GM23338 (cell line): Measurements from ENCODE around the gene GPR183. TPM values are rescaled to one million over a fixed set of nuclear protein-coding genes. Genes with fewer than 3 reads are reported as not detected.

Experiments
- ATAC-seq: fragments of 200-7000 bp; cut with Tn5 transposase; 3 replicates; pipeline ENCODE4 v1.9.1; 2020
- DNase-seq: peaks from one replicate; pipeline ENCODE4 v3.0.0-alpha.2; 2015; ENCODE audit warnings: low spot score
- H2AFZ ChIP-seq: fragments of 200-600 bp; sonication (generic); 2 replicates; pipeline ENCODE4 v1.8.0; 2016; ENCODE audit warnings: antibody characterized with exemption, mild to moderate bottlenecking, moderate library complexity
- H3F3A ChIP-seq: fragments of 200-600 bp; sonication (generic); replicated peaks from 2 replicates; pipeline ENCODE4 v1.8.0; 2017; ENCODE audit warnings: antibody characterized with exemption, mixed run types, low read depth
- H3K27ac ChIP-seq: fragments of 200-600 bp; sonication (generic); 2 replicates; pipeline ENCODE4 v1.6.1; 2016; ENCODE audit warnings: low read depth
- H3K27me3 ChIP-seq: fragments of 200-600 bp; sonication (generic); 2 replicates; pipeline ENCODE4 v1.8.0; 2016; ENCODE audit warnings: mild to moderate bottlenecking, mixed run types, moderate library complexity; ENCODE audit not compliant: insufficient read depth
- H3K36me3 ChIP-seq: fragments of 200-600 bp; sonication (generic); 2 replicates; pipeline ENCODE4 v1.8.0; 2016; ENCODE audit warnings: mild to moderate bottlenecking; ENCODE audit not compliant: insufficient read depth
- H3K4me1 ChIP-seq: fragments of 200-600 bp; sonication (generic); 2 replicates; pipeline ENCODE4 v1.8.0; 2016; ENCODE audit warnings: mild to moderate bottlenecking, moderate library complexity; ENCODE audit not compliant: insufficient read depth
- H3K4me2 ChIP-seq: fragments of 200-600 bp; sonication (generic); 2 replicates; pipeline ENCODE4 v1.7.1; 2017; ENCODE audit warnings: mixed run types
- H3K4me3 ChIP-seq: fragments of 200-600 bp; sonication (generic); 2 replicates; pipeline ENCODE4 v1.6.1; 2016; ENCODE audit warnings: mixed run types
- H3K79me2 ChIP-seq: fragments of 200-600 bp; sonication (generic); replicated peaks from 2 replicates; pipeline ENCODE4 v1.8.0; 2017; ENCODE audit warnings: mild to moderate bottlenecking; ENCODE audit not compliant: insufficient read depth
- H3K9me2 ChIP-seq: fragments of 200-600 bp; sonication (generic); 2 replicates; pipeline ENCODE4 v1.8.0; 2017; ENCODE audit not compliant: insufficient read depth
- H4K20me1 ChIP-seq: fragments of 200-600 bp; sonication (generic); replicated peaks from 2 replicates; pipeline ENCODE4 v1.8.0; 2017; ENCODE audit warnings: mild to moderate bottlenecking; ENCODE audit not compliant: insufficient read depth
- H3K27ac Mint-ChIP-seq: 2 replicates; pipeline ENCODE4 v1.8.0; 2020; ENCODE audit warnings: inconsistent platforms, mild to moderate bottlenecking, moderate library complexity, mixed read lengths
- H3K27me3 Mint-ChIP-seq: 3 replicates; pipeline ENCODE4 v1.8.0; 2022; ENCODE audit warnings: low read depth, mild to moderate bottlenecking, moderate library complexity, mixed read lengths, inconsistent platforms; ENCODE audit not compliant: insufficient read depth, poor library complexity
- H3K36me3 Mint-ChIP-seq: 3 replicates; pipeline ENCODE4 v1.8.0; 2021; ENCODE audit warnings: low read depth, mild to moderate bottlenecking, inconsistent platforms, moderate library complexity, mixed read lengths
- H3K4me1 Mint-ChIP-seq: 3 replicates; pipeline ENCODE4 v1.8.0; 2020; ENCODE audit warnings: mild to moderate bottlenecking, inconsistent platforms, mixed read lengths
- H3K4me3 Mint-ChIP-seq: 3 replicates; pipeline ENCODE4 v1.8.0; 2021; ENCODE audit warnings: moderate library complexity, mild to moderate bottlenecking, inconsistent platforms, mixed read lengths
- H3K9me3 Mint-ChIP-seq: 3 replicates; pipeline ENCODE4 v1.8.0; 2020; ENCODE audit warnings: moderate library complexity, mild to moderate bottlenecking, inconsistent platforms, mixed read lengths
- CREB1 ChIP-seq: fragments of 250-450 bp; sonication (Bioruptor Pico); IDR thresholded peaks from 2 replicates; pipeline ENCODE4 v1.5.0; 2020; ENCODE audit warnings: low read depth, mild to moderate bottlenecking, moderate library complexity
- CTCF ChIP-seq, 2 experiments: fragments of 200-600 bp in 1 of 2; sonication (generic) in 1 of 2; conservative IDR thresholded peaks; 2 replicates each; pipeline versions ENCODE4 v1.5.1 to v1.6.1; 2016 to 2017; ENCODE audit warnings: antibody characterized with exemption in 2 of 2, low read depth in 2 of 2, mild to moderate bottlenecking in 2 of 2, moderate library complexity in 1 of 2
- EZH2 ChIP-seq: fragments of 200-600 bp; sonication (generic); IDR thresholded peaks from one replicate; pipeline ENCODE4 v1.8.0; 2017; ENCODE audit warnings: antibody characterized with exemption, mild to moderate bottlenecking, low read depth; ENCODE audit not compliant: unreplicated experiment
- EZH2phosphoT487 ChIP-seq: fragments of 200-600 bp; sonication (generic); IDR thresholded peaks from one replicate; pipeline ENCODE4 v1.8.1; 2018; ENCODE audit warnings: antibody characterized with exemption; ENCODE audit not compliant: unreplicated experiment
- NANOG ChIP-seq: IDR thresholded peaks from 2 replicates; pipeline ENCODE4 v1.6.1; 2016; ENCODE audit warnings: antibody characterized with exemption, borderline replicate concordance
- POLR2AphosphoS5 ChIP-seq: IDR thresholded peaks from 2 replicates; pipeline ENCODE4 v1.6.1; 2016; ENCODE audit warnings: antibody characterized with exemption, low read depth
- ZNF114 ChIP-seq: fragments of 250-450 bp; sonication (Bioruptor Pico); IDR thresholded peaks from 2 replicates; pipeline ENCODE4 v1.5.0; 2020; ENCODE audit warnings: mild to moderate bottlenecking, moderate library complexity
- ZNF331 ChIP-seq: fragments of 250-450 bp; sonication (Bioruptor Pico); IDR thresholded peaks from 2 replicates; pipeline ENCODE4 v1.5.0; 2020; ENCODE audit warnings: low read depth, mild to moderate bottlenecking, moderate library complexity
- polyA plus RNA-seq: library from polyadenylated mRNA; unstranded; fragments of >200 nt; fragmentation: Nextera tagmentation; extraction: Ambion mirVana; gene quantifications from 2 replicates; pipeline ENCODE4 v1.2.1, GENCODE V29; 2016
- total RNA-seq: library from RNA; depleted of rRNA; stranded (reverse); fragments of >200 nt; shearing (Covaris generic); gene quantifications from 2 replicates; pipeline ENCODE4 v1.2.3, GENCODE V29; 2014
- TF ChIP-seq, protein P1 (sequence below): fragments of 250-450 bp; sonication (Bioruptor Pico); IDR thresholded peaks from 2 replicates; pipeline ENCODE4 v1.5.0; 2020; ENCODE audit warnings: mild to moderate bottlenecking, moderate library complexity

GPR183 gene
- total and polyA plus RNA-seq, 2 experiments from 2014 or later, result 0.78 TPM; not detected in 1

DNA sequence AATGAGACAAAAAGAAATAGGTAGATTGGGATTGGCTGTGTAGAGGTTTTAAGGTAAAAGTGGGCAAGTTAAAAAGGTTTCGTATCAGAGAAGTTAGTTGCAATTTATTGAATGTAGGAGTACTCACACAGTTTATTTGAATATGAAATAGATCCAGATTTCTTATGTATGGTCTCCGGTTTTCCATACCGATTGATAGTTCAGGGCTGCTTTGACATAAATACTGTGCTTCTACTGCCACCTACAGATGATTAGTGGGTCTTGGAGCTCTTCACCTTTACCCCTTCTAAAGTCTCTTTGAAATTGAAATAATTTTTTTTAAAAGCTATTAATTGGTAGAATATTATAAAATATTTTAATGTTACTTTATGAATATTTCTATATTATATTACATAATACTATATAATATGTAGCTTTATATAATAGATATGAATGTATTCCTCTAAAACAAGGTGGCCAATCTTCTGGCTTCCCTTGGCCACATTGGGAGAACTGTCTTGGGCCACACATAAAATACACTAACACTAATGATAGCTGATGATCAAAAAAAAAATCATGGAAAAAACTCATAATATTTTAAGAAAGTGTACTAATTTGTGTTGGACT lies 41.3 kb downstream of the GPR183 start:
- Histone ChIP-seq H3K27me3 (no peaks in the 10 kb centered on the region), H3K4me3 (no peak overlapping the region), H3F3A (peaks cover 7% of the 10 kb centered on the region; the same call in 1 of the 2 replicates), H3K79me2 (no peaks in the 10 kb centered on the region), H2AFZ (no peak overlapping the region), H3K27ac (no peak overlapping the region), H3K4me2 (no peak overlapping the region), H4K20me1 (no peaks in the 10 kb centered on the region), H3K9me2 (no peaks in the 10 kb centered on the region), H3K36me3 (no peaks in the 10 kb centered on the region), H3K4me1 (no peaks in the 10 kb centered on the region)
- DNase-seq, result peak; percentile 70
- no peak overlapping the region for H3K4me3 Mint-ChIP-seq
- no peak overlapping the region for H3K27ac Mint-ChIP-seq
- H3K36me3 Mint-ChIP-seq, result no peaks in the 10 kb centered on the region
- H3K4me1 Mint-ChIP-seq, result peaks cover 5% of the 10 kb centered on the region; the same call in 2 of the 3 replicates
- TF ChIP-seq ZNF114 (CRISPR knock-in tag) (no peak), ZNF331 (no peak), CTCF (conservative IDR thresholded peaks at IDR 0.05; ENCODE audit: low read depth in 2 of 2) (peak; percentile 67 to 73)
- H3K27me3 Mint-ChIP-seq, result no peaks in the 10 kb centered on the region
- H3K9me3 Mint-ChIP-seq, result no peaks in the 10 kb centered on the region
- ATAC-seq, result peak; percentile 83

GRCh38 chr13:99265162-99265800 lies 41.9 kb downstream of the GPR183 start:
- ATAC-seq (peak; percentile 30), DNase-seq (no peak)
- Histone ChIP-seq H3K27me3 (no peaks in the 10 kb centered on the region), H3K79me2 (no peaks in the 10 kb centered on the region), H4K20me1 (no peaks in the 10 kb centered on the region), H3K4me3 (no peak overlapping the region), H3K9me2 (no peaks in the 10 kb centered on the region), H3K4me1 (no peaks in the 10 kb centered on the region), H3K36me3 (no peaks in the 10 kb centered on the region), H3K27ac (peak overlapping the region; percentile 72), H3K4me2 (no peak overlapping the region), H3F3A (peaks cover 7% of the 10 kb centered on the region; the same call in 1 of the 2 replicates), H2AFZ (no peak overlapping the region)
- Mint-ChIP-seq H3K9me3 (no peaks in the 10 kb centered on the region), H3K4me3 (no peak overlapping the region), H3K4me1 (peaks cover 7% of the 10 kb centered on the region), H3K36me3 (no peaks in the 10 kb centered on the region), H3K27me3 (no peaks in the 10 kb centered on the region), H3K27ac (no peak overlapping the region; the same call in 1 of the 2 replicates)
- TF ChIP-seq EZH2phosphoT487 (no peak), CREB1 (CRISPR knock-in tag) (no peak), CTCF (conservative IDR thresholded peaks at IDR 0.05; ENCODE audit: low read depth in 2 of 2) (no peak), EZH2 (no peak), NANOG (no peak), POLR2AphosphoS5 (no peak)
- TF ChIP-seq, protein P1, sequence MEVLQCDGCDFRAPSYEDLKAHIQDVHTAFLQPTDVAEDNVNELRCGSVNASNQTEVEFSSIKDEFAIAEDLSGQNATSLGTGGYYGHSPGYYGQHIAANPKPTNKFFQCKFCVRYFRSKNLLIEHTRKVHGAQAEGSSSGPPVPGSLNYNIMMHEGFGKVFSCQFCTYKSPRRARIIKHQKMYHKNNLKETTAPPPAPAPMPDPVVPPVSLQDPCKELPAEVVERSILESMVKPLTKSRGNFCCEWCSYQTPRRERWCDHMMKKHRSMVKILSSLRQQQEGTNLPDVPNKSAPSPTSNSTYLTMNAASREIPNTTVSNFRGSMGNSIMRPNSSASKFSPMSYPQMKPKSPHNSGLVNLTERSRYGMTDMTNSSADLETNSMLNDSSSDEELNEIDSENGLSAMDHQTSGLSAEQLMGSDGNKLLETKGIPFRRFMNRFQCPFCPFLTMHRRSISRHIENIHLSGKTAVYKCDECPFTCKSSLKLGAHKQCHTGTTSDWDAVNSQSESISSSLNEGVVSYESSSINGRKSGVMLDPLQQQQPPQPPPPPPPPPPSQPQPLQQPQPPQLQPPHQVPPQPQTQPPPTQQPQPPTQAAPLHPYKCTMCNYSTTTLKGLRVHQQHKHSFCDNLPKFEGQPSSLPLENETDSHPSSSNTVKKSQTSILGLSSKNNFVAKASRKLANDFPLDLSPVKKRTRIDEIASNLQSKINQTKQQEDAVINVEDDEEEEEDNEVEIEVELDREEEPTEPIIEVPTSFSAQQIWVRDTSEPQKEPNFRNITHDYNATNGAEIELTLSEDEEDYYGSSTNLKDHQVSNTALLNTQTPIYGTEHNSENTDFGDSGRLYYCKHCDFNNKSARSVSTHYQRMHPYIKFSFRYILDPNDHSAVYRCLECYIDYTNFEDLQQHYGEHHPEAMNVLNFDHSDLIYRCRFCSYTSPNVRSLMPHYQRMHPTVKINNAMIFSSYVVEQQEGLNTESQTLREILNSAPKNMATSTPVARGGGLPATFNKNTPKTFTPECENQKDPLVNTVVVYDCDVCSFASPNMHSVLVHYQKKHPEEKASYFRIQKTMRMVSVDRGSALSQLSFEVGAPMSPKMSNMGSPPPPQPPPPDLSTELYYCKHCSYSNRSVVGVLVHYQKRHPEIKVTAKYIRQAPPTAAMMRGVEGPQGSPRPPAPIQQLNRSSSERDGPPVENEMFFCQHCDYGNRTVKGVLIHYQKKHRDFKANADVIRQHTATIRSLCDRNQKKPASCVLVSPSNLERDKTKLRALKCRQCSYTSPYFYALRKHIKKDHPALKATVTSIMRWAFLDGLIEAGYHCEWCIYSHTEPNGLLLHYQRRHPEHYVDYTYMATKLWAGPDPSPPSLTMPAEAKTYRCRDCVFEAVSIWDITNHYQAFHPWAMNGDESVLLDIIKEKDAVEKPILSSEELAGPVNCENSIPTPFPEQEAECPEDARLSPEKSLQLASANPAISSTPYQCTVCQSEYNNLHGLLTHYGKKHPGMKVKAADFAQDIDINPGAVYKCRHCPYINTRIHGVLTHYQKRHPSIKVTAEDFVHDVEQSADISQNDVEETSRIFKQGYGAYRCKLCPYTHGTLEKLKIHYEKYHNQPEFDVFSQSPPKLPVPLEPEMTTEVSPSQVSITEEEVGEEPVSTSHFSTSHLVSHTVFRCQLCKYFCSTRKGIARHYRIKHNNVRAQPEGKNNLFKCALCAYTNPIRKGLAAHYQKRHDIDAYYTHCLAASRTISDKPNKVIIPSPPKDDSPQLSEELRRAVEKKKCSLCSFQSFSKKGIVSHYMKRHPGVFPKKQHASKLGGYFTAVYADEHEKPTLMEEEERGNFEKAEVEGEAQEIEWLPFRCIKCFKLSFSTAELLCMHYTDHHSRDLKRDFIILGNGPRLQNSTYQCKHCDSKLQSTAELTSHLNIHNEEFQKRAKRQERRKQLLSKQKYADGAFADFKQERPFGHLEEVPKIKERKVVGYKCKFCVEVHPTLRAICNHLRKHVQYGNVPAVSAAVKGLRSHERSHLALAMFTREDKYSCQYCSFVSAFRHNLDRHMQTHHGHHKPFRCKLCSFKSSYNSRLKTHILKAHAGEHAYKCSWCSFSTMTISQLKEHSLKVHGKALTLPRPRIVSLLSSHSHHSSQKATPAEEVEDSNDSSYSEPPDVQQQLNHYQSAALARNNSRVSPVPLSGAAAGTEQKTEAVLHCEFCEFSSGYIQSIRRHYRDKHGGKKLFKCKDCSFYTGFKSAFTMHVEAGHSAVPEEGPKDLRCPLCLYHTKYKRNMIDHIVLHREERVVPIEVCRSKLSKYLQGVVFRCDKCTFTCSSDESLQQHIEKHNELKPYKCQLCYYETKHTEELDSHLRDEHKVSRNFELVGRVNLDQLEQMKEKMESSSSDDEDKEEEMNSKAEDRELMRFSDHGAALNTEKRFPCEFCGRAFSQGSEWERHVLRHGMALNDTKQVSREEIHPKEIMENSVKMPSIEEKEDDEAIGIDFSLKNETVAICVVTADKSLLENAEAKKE (CRISPR knock-in tag), result no peak
